Glomerular visceral epithelial cell (primary cell): ENCODE measurements around the gene CDC42.

ENCODE experiments used
- DNase-seq: peaks from one replicate; pipeline ENCODE4 v3.0.0-alpha.2; 2016; ENCODE audit errors: extremely low spot score

The CDC42 gene

GRCh38 chr1:22074803-22075202 is 22.3 kb downstream of the CDC42 start:
- DNase-seq = no peak

GRCh38 chr1:22075718-22076117 is 23.2 kb downstream of the CDC42 start:
- DNase-seq = no peak

- no peak for DNase-seq
These were observed 23.8 kb downstream of the CDC42 start for GRCh38 chr1:22076346-22076745.

- peak; percentile 11 for DNase-seq
These were observed 25.2 kb downstream of the CDC42 start for GRCh38 chr1:22077728-22078127.

- no peak for DNase-seq
These were observed 25.6 kb downstream of the CDC42 start for GRCh38 chr1:22078133-22078532.

GRCh38 chr1:22080191-22080590 is 27.7 kb downstream of the CDC42 start:
- DNase-seq = no peak

- DNase-seq = no peak
These were observed 35.8 kb downstream of the CDC42 start for GRCh38 chr1:22088331-22088730.

GRCh38 chr1:22089134-22089571 is 36.6 kb downstream of the CDC42 start:
- no peak for DNase-seq

GRCh38 chr1:22089787-22090186 is 37.3 kb downstream of the CDC42 start:
- DNase-seq = no peak

- no peak for DNase-seq
These were observed 38.4 kb downstream of the CDC42 start for GRCh38 chr1:22090867-22091266.

- peak; percentile 79 for DNase-seq
These were observed 39.7 kb downstream of the CDC42 start for GRCh38 chr1:22092026-22092768.

GRCh38 chr1:22093513-22093912 is 41.0 kb downstream of the CDC42 start:
- no peak for DNase-seq

- no peak for DNase-seq
These were observed 43.5 kb downstream of the CDC42 start for GRCh38 chr1:22096036-22096435.

GRCh38 chr1:22096463-22096862 is 44.0 kb downstream of the CDC42 start:
- DNase-seq = no peak

- no peak for DNase-seq
These were observed 46.2 kb downstream of the CDC42 start for GRCh38 chr1:22098752-22099151.

GRCh38 chr1:22100168-22100567 is 47.7 kb downstream of the CDC42 start:
- DNase-seq = no peak

- no peak for DNase-seq
These were observed 48.7 kb downstream of the CDC42 start for GRCh38 chr1:22101199-22101598.

- no peak for DNase-seq
These were observed 49.5 kb downstream of the CDC42 start for GRCh38 chr1:22101995-22102394.

- no peak for DNase-seq
These were observed 50.2 kb downstream of the CDC42 start for GRCh38 chr1:22102746-22103145.

GRCh38 chr1:22104094-22104493 is 51.6 kb downstream of the CDC42 start:
- DNase-seq = no peak

- DNase-seq = no peak
These were observed 52.4 kb downstream of the CDC42 start for GRCh38 chr1:22104865-22105437.

GRCh38 chr1:22105611-22106207 is 53.2 kb downstream of the CDC42 start:
- peak; percentile 60 for DNase-seq

- peak; percentile 75 for DNase-seq
These were observed 54.6 kb downstream of the CDC42 start for GRCh38 chr1:22107126-22107525.
